Measurements from ENCODE around the gene PMS1.
"Not testable (repeated sequence)": the region's sequence is repeated elsewhere in the genome, so short reads cannot be mapped to it uniquely, and the experiment has no call there.

Gene PMS1

DNA sequence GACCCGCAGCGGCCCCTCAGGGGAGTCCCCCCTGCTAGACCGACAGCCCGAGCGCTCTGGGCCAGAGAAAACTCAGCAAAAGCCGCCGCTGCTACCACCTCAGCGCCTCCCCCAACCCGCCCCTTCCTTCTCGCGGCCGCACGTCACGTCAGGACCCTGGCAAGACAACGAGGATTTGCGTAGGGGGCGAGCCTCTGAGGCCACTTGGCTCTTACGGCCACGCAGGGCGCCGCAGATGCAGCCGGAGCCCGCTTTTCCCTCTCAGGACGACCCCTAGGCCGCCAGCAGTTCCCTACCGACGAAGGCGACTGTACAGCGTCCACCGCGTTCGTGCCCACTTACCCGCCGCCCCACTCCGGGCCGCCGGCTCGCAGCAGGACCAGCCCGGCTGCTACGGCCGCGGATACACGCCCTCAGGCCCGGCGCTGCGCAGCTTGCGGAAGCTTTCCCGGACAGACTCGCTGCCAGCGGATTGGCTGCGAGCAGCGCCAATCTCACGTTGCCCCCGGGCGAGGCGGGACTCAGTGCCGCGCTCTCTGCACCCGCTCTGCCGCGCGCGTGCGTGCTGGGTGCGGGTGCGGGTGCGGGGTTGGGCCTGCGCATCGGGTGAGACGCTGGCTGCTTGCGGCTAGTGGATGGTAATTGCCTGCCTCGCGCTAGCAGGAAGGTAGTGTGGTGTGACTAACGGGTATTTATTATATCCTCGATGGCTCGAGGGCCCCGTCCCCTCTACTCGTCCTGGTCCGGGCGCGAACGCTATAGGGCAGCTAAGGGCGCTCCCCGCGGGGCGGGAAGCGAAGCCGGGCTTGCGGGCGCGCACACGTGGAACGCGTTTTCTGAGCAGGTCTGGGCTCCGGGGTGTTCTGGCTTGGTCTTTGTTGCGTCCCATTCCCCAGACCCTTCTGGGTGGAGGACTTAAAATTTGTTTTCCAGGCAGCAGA, at the start of gene PMS1, which contains the start of gene ORMDL1:
TSS of gene PMS1 (plus strand) at position 524 of the 941 bp plus-strand sequence. CDS start 7,360 bp downstream, outside the sequence.
TSS of gene ORMDL1 (minus strand) at position 413 of the 941 bp plus-strand sequence. CDS start 1,744 bp downstream, outside the sequence.
- peak; percentile 93 for DNase-seq (ENCODE audit: low spot score)

DNA sequence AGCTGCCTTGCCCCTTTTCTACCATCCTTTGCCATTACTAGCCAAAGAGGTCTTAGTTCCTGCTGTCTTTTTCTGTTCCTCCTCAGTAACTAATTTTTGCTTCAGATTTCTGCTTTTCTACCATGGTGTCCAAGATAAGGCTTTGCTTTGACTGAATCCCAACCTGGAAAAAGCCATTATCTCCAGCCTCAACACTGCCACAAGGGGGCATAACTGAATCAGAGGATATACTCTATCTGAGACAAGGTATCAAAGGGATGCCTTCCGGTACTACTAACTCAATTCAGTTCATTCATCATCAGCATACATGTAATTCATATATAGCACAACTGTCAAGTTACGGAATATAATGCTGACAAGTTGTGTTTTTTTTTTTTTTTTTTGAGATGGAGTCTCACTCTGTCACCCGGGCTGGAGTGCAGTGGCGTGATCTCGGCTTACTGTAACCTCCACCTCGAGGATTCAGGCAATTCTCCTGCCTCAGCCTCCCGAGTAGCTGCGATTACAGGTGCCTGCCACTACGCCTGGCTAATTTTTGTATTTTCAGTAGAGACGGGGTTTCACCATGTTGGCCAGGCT, 33.1 kb upstream of the PMS1 start:
- peak; percentile 47 for DNase-seq (ENCODE audit: low spot score)

DNA sequence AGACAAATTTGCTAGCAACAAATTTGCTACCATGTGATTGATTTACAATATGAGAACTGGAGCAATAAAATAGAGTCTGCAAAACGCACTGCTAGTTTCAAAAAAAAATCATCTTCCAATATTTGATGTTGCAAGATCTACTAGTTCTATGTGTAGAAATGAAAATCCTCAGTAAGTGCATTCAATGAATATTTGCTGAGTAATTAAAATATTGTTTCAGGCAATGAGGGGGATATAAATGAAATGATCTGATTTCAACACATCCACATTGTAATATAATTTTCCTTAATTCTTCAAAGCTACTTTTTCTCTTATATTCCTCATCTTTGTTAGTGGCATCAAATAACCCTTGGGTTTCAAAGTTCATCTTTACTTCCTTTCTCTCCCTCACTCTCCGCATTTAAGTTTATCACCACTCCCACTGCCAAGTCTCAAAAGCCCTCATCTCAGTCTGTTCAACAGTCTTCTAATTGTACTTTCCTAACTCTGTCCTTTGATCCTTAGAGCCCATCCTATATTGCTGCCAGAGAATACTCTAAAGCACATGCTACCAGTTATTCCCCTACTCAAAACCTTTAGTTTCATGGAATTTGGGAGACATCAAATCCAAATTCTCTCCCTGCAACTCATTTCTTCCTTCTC, 27.8 kb upstream of the PMS1 start:
- no peak for DNase-seq (ENCODE audit: low spot score)

DNA sequence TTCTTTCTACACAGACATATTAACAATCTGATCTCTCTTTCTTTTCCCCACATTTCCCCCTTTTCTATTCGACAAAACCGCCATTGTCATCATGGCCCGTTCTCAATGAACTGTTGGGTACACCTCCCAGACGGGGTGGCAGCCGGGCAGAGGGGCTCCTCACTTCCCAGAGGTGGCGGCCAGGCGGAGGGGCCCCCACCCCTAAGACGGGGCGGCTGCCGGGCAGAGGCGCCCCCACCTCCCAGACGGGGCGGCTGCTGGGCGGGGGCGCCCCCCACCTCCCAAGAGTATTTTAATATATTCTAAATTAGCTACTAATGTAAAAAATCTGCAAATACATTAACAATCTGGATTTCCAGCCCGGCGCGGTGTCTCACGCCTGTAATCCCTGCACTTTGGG, 24.1 kb upstream of the PMS1 start:
- not testable (repeated sequence) for DNase-seq (ENCODE audit: low spot score)

DNA sequence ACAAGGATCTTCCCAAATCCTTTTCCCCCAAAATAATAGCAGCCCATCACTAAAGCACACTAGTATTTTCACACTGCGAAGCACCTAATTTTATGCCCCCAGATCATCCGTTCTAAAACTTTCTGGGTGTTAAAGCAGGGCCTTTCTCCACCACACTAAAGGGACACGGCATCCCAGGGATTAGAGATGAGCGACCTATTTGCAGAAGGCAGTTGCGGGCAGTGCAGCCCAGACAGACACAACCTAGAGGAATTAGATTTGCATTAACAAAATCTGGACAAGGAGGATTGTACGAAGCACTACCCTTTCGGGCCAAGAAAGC, 22.1 kb upstream of the PMS1 start:
- no peak for DNase-seq (ENCODE audit: low spot score)

DNA sequence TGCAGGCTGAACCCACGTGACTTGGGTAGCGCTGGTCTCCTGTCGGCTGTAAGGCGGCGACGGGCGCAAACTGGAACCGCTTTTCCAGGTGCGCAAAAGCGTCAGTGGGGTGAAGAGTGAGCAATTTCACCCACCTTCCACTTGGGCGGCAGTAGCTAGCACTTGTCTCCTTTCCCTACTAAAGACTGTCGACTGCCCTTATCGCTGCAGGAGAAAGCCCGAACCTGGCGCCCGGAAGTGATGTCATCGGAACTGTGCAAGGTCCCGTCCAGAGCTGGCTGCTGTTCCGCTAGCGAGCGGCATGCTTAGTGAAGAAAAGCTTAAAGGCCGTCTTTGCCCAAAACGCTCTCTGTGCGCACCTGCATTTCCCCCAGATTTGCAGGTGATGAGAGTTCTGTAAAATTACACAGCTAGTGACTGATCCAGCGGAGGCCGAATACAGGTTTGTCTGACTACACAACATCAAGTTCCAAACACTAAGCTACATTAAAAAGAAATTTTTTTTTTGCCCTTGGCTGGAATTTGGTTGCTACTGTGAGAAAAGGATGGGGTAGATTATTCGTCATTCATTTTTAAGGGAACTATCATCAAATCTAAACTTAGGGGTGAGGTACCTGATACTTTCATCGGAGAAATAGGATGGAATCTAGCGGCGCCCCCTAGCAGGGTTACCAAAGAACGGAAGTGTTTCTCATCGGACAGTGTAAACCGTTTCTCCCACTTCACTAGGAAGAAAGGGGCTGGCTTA, 21.5 kb upstream of the PMS1 start, which contains the start of gene OSGEPL1:
TSS of gene OSGEPL1 (minus strand) at position 242 of the 748 bp plus-strand sequence. CDS start 1,152 bp downstream, outside the sequence.
- DNase-seq (ENCODE audit: low spot score), result peak; percentile 66

DNA sequence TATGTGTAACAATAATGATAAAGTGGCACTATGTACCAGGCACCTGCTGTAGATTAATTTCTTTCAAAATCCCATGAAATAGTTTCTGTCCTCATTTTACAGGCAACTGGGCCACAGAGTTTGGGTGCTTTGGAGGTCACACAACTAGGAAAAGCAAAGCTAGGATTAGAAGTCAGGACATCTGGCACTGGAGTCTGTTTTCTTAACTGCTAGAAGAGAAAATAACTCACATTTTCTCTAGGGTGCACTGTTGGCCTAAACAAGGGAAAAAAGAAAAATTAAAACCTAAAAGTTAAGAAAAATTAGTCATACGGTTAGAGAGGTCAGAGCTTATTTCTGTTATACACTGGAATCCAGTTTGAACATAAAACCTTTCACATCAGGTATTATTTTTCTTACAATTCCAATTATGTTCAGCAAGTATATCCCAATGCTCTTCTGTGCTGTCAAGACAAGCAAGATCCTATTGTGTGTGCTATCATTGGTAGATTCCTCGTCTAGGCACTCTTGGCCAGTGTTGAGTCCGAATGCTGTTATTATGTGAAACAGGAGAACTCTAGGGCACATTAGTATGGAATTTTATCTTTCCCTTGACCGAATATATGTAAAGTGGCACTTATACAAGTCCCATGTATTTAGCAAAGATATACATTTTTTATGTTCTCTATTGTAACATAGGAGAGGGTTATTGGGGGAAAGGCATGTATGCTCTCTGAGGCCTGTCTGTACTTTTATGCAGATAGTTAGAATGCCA, 20.2 kb upstream of the PMS1 start:
- DNase-seq (ENCODE audit: low spot score), result no peak

DNA sequence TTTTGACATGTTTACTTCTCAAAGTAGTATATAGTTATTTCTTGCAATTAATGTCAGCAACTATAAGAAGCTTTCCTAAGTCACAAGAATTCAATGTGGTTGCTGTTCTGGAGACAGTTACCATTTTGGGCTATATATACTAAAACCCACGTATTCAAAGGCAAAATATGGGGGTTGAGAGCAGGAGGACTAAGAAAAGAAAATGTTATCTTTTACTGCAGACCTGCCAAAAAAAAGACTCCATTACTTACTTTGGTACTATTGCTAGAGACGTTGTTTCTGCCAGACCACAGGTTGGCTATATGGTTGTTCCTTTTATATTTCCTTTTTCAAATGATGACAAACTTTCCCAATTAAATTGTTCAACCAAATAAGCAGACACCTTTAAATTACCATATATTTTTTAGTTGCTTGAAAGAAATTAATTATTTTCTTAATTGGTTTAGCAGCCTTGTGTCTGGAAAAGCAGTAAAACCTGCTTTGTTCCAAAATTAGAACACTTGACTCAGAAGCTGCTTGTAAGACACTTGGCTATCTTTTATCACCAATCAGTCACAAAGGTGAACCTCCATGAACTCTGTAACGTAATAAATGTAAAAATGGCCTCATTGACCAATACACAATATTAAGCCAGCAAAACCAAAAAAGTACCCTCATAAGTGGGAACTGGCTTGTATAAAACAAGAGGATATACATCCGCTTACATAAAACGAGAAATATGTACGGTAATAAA, 13.5 kb upstream of the PMS1 start:
- DNase-seq (ENCODE audit: low spot score), result no peak

DNA sequence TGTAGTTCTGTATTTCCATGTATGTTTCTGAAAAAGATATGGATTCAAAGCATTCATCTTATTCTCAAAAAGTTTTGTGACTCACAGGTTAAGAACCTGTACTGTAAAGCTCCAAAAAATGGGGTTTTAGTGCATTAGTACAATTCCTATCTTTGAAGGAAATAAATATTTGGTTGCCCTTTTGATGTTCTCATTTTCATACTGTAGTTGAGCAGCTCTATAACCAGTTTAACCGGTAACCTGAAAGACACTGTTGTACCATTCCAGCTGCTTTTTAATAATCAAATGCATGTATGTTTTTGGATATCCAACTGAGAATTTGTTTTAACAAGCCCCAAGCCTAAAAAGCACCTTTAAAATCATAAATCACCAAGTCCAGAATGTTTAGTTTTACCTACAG, 12.0 kb upstream of the PMS1 start:
- no peak for DNase-seq (ENCODE audit: low spot score)

DNA sequence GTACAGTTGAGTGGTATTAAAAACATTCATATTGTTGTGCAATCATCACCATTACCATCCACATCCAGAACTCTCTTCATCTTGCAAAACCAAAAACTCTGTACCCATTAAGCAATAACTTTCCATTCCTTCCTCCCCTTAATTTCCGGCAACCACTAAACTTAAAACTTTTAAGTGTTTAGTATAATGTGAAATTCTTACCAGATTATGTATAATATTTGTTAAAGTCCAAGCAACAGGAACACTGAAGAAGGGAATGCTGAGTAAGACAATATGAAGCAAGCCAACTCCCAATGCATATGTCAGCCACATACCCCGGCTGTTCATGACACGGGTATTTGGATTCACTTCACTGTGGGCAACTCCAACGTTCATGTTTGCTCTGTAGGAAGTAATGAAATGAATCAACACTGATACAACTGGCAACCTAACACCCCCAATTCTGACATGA, 2.0 kb upstream of the PMS1 start:
- no peak for DNase-seq (ENCODE audit: low spot score)

DNA sequence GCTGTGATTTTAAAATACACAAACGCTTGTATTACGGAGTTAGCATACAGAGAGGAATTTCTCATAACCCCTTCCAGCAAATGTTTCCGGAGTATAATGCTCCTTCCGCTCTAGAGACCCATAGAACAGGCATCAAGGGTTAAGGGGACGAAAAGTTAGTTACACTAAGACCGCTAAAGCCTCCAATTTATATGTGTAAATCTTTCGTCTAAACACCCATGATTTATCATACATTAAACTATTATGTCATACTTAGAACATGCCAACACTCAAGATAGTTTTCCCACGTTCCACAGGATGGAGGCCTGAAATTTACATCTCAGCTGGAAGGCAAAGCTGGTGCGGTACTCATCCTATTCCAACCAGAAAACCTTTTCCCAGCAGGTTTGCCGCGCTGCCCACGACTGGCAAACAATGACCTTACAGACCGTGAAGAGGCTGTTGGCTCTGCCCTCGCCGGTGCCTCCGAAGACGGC, 761 bp upstream of the PMS1 start:
- DNase-seq (ENCODE audit: low spot score), result peak; percentile 14

DNA sequence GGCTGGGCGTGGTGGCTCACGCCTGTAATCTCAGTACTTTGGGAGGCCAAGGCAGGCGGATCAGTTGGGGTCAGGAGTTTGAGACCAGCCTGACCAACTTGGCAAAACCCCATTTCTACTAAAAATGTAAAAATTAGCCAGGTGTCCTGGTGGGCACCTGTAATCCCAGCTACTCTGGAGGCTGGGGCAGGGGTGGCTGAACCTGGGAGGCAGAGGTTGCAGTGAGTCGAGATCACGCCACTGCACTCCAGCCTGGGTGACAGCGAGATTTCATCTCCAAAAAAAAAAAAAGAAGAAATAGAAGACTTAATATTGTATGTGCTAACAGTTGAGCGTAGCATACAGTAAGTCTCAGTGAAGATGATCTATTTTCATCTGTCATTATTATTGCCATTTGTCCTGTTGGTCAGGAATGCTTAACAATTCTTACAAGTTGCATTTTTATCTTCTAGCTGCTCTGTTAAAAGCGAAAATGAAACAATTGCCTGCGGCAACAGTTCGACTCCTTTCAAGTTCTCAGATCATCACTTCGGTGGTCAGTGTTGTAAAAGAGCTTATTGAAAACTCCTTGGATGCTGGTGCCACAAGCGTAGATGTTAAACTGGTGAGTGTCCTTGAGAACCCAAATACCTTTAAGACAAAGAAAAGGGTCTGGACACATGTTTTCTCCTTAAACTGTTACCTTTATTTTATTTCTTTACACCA, 7.2 kb downstream of the PMS1 start:
- peak; percentile 73 for DNase-seq (ENCODE audit: low spot score)

DNA sequence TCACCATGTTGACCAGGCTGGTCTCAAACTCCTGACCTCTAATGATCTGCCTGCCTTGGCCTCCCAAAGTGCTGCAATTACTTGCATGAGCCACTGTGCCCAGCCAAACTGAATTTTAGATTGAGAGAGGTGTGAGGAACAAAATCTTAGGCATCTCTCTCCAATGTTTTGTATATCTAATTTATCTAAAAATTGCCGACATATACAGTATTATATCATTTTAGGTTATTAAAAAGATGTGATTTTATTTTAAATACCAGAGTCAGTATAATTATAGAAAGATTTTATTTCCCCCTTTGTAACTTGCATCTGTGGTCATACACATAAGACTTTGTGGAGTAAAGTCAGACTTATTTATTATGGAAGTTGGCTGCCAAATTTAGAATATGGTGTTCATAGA, 10.1 kb downstream of the PMS1 start:
- no peak for DNase-seq (ENCODE audit: low spot score)

DNA sequence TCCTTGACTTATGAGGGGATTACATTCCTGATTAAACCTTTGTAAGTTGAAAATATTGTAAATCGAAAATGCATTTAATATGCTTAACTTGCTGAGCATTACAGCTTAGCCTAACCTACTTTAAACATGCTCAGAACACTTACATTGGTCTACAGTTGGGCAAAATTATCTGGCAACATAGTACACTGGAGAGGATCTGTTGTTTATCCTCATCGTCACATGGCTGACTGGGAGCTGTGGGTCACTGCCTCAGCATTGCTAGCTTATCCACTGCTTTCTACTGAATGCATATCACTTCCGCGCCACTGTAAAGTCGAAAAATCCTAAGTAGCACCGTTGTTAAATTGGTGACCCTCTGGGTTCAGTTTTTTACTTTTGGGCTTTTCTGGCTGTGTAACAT, 13.7 kb downstream of the PMS1 start:
- no peak for DNase-seq (ENCODE audit: low spot score)

DNA sequence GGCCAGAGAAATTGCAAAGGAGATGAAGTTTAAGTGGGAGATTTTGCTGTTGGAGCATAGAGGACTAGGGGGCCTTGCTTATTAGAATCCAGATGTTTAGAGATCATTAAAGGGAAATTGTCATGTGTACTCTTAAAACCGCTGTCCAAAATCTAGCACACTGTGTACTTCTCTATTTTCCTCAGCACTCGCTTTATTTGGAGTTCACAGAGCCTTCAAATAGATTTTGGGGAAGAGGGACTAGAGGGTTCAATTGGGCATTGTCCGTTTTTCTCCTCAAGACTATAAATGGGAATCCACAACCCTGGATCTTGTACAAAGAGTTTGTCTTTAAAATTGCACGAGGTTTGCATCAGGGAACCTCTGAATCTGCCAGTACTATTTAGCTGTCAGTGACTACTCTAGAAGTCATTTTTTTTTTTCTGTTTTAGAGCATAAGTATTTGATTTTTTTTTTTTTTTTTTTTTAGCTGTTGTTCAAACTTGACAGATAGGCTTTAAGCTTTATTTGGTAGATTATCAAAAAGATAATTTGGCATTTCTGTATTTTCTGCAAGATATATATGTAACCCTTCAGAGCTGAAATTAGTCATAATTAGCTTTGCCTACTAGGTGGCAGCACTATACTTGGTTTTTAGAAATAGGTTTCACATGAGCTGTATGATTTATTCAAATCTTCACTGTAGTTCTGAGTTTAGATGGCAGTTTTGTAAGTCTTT, 14.2 kb downstream of the PMS1 start:
- DNase-seq (ENCODE audit: low spot score), result peak; percentile 35

DNA sequence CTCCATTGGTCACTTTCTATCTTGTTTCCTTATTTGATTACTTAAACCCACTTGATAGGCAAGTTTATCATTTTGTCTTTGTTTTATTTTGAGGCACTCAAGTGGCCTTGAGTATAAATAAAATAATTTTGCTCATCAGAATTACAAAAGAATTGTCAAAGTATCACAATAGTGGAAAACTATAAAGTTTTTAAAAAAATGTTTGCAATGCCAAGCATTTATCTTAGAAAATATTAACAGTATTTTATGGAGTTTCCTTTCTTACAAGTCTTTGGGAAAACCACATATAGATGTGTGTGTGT, 14.7 kb downstream of the PMS1 start:
- DNase-seq (ENCODE audit: low spot score), result no peak

DNA sequence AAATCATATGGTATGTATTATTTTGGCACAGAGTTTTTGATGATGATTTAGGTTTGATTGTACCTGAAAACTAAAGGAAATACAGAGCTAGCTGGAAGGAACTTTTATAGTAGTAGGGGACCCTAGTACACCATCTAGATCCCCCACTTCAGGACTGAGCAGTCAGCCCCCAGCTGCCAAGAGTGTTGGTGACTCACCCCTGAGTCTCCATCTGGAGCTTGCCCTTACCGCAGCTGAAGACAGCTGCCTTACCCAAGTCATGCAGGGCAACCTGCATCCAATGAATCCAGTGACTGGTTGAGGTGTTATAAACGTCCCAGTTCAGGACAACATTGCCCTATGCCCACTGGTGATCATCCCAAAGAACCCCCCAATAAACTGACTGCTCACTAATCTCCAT, 15.3 kb downstream of the PMS1 start:
- no peak for DNase-seq (ENCODE audit: low spot score)

DNA sequence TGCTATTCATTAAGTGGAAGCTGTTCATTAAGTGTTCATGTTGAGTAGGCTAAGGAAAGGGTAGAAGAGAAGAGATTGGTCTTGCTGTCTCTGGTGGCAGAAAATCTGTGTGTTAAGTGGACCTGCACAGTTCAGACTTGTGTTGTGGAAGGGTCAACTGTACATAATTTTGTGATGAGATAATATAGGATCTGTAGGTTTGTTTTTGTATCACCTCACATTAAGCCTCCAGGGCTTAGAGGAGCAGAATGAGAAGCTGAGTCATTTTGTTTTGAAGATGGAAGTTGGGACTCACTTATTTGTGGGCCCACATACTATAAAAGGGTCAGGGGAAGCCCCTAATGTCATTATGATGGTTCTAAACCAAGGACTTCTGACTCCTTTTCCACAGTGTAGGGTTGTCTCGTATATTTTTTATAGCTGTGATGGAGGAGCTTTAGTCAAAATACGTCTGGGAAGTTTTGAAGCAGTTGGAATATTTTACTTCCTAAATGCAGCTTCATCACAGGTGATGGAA, 18.2 kb downstream of the PMS1 start:
- no peak for DNase-seq (ENCODE audit: low spot score)

DNA sequence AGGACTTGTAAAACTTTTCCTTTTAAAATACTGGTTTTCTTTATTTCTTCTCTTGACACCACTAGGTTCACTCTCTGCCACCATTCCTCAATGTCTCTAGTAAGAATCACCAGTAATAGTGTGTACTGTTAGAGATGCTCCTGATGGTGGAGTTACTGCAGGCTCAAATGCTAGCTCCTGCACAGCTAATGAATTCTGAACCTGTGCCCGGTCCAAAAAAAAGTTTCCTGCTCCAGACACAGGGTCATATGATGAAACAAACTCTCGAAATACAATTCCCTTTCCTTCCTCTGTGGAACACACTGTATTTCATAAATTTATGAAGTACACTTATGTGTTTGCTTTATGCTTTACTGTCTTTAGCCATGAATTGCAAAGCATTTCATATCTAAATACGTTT, 19.2 kb downstream of the PMS1 start:
- no peak for DNase-seq (ENCODE audit: low spot score)

Data from COLO829 (cell line).